NCI-H82 treated with DMSO at 0.1 percent for 48 hours (cell line): ENCODE data around the gene EIF2B2.
A peak's percentile ranks its signal among the peaks of the same experiment; 100 is the strongest.

ENCODE experiments used
- DNase-seq: peaks from one replicate; lab custom pipeline; 2025; ENCODE audit not compliant: unreplicated experiment; lab: John Stamatoyannopoulos, UW

Gene EIF2B2

GRCh38 chr14:74973905-74974363 lies 28.8 kb upstream of the EIF2B2 start:
- DNase-seq: no peak

DNA sequence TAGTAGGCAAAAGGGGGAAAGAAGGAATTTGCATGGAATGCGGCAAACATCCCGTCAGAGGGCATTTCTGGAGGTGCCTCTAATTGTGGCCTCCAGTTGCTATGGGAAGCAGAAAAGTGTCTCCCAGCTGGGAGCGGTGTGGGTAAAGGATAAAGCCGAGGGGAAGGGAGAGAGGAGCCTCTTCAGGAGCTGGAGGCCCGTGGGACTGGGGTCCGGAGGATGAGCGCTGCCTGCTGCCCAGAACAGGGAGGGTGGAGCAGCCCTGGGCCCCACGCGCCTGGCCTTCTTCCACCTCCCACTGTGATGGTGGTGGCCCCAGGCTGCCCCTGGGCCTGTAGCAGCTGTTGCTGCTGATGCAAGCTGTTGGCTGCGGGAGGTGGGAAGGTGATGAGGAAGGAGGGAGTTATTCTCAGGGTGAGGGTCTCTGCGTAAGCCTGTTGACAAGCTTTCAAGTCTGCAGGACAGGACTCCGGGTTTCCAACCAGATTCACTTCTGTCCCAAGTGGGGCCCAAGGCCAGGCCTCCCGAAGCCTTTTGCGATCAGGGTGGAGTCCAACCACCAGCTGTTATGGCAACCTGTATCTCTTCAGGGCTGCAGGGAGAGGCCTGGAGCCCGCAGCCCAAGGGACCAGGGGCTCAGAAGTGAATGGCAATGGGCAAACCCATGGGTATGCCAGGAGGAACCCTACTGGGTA lies 28.2 kb upstream of the EIF2B2 start:
- DNase-seq: no peak

DNA sequence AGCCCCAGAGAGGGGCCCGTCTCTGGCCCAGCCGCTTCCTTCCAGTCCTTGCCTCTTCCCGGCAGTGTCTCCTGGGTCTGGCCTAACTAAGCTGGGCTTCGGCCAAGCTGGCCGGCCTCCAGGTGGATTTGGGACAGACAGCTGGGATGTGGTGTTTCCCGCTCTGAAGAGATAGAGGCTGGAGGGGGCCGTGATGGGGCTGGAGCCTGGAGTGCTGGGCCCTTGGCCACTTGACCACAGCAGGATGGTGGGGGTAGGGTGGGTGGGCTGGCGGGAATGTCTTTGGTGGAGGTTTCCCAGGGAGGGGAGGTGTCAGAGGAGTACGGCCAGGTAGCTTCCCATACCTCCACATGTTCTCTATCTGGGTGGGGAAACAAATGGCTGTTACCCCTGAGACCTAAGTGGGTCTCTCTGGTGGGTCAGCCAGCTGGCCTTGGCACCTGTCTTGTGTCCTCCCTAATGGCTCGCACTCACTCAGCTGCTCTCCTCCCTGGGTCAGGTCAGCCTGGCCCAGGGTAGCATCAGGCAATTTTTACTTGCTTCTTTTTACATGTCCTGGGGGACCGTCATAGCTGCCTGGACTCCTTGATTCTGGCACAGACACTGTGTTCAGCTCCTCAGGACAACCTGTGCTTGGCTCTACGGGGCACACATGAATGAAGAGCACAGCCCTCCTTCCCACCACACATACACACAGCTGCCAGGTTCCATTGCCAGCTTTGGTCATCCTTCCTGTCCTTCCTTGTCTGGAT lies 27.5 kb upstream of the EIF2B2 start:
- DNase-seq: no peak

- no peak for DNase-seq
These were observed 26.2 kb upstream of the EIF2B2 start for GRCh38 chr14:74976264-74977113.

- no peak for DNase-seq
These were observed 25.4 kb upstream of the EIF2B2 start for GRCh38 chr14:74977164-74977900.

GRCh38 chr14:74977901-74978385 lies 24.8 kb upstream of the EIF2B2 start:
- DNase-seq: no peak

DNA sequence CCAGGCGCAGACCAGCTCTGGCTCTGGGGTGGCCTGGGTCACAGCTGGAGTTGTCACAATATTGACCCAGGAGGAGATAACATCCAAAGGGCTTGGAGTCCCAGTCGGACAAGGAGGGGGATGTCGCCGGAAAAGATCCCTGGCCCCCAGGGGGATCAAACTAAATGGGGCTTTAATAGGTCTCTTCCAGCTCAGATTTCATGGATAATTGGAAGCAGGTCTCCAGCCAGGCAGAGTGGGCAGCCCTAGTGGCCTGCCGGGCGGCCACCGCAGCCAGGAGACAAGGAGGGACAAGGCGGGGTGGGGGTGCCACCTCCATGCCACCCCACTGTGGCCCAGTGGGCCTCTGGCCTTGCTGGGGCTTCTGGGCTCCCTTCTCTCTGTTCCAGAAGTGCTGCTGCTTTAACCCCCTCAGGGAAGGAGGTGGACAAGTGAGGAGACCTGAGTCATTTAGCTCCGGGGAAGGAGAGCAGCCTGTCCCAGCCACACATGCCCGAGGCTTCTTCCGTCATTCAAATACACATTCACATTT lies 24.2 kb upstream of the EIF2B2 start:
- DNase-seq: no peak

- DNase-seq: no peak
These were observed 23.7 kb upstream of the EIF2B2 start for GRCh38 chr14:74979029-74979428.

GRCh38 chr14:74979442-74980397 lies 23.0 kb upstream of the EIF2B2 start:
- DNase-seq: no peak

- no peak for DNase-seq
These were observed 22.4 kb upstream of the EIF2B2 start for GRCh38 chr14:74980398-74980730.

- peak; percentile 83 for DNase-seq
These were observed 21.8 kb upstream of the EIF2B2 start for GRCh38 chr14:74980731-74981461.

- DNase-seq: no peak
These were observed 21.3 kb upstream of the EIF2B2 start for GRCh38 chr14:74981462-74981782.

GRCh38 chr14:74981833-74982232 lies 20.9 kb upstream of the EIF2B2 start:
- DNase-seq: no peak

GRCh38 chr14:74982661-74983060 lies 20.1 kb upstream of the EIF2B2 start:
- no peak for DNase-seq

DNA sequence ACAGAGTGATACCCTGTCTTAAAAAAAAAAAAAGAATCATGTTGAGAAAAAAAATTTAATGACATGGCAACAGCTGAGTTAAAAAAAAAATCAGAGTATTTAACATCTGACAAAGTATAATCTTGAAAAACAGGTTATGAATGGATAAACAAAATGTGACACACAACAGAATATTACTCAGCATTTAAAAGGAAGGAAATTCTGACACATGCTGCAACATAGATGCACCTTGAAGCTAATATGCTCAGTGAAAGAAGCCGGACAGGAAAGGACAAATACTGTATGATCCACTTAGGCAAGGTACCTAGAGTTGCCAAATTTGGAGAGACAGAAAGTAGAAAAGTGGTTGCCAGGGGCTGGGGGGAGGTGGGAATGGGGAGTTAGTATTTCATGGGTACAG lies 19.4 kb upstream of the EIF2B2 start:
- no peak for DNase-seq

- no peak for DNase-seq
These were observed 18.3 kb upstream of the EIF2B2 start for GRCh38 chr14:74984236-74985027.

DNA sequence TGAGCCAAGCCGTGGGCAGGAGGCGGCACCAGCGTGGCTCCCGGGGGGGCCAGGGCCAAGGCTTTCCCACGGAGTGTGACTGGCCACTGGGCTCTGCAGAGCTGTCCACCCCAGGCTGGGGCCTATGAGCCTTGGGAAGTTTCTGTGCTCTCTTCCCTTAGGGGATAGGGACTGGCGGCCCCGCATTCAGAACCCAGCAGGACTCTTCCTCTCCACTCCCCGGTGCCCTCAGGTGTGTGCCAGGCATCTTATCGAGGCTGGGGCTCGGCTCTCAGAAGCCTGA lies 17.8 kb upstream of the EIF2B2 start:
- no peak for DNase-seq

DNA sequence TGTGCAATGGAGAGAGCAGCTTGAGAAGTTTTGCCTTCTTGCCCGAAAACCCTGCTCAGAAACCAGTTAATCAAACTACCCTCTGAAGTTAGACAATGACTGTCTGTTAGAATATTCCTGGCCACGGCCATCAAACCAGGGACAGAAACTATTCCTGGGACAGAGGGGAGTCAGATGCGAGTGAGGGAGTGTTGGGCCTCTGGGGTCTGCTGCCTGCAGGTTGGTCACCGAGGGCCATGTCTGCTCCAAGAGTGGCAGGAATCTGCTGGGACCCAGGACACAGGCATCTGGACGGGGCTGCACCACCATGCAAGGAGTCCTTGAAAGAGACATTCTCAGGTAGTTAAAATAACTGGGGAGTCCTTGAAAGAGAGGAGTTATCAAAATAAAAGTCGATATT lies 16.9 kb upstream of the EIF2B2 start:
- DNase-seq: no peak
